HEK293 (cell line): ENCODE measurements around the gene CPNE5.

ENCODE experiments used
- CTCF ChIA-PET: fragments of 350-600 bp; formaldehyde crosslinking; extraction: SDS; loops from one replicate; lab custom pipeline; 2021; ENCODE audit warnings: antibody characterized with exemption; lab: Yijun Ruan, JAX
- POLR2A ChIA-PET: fragments of 300-600 bp; formaldehyde crosslinking; extraction: SDS; loops from one replicate; lab custom pipeline; 2020; ENCODE audit warnings: antibody characterized with exemption, inconsistent platforms; lab: Yijun Ruan, JAX
- H3K27ac ChIP-seq: fragments of 200-500 bp; sonication (Bioruptor generic); 2 replicates; pipeline ENCODE4 v1.5.1; 2014; ENCODE audit warnings: low read depth, low read length, control low read depth, inconsistent platforms; ENCODE audit errors: extremely low read depth
- H3K36me3 ChIP-seq, 2 experiments: fragments of 200-500 bp in 1 of 2; sonication (Bioruptor generic) in 1 of 2; 1 replicate in 1 of 2; 2 replicates in 1 of 2; pipeline ENCODE4 v1.5.1; 2014 to 2017; ENCODE audit warnings: inconsistent platforms in 2 of 2, low read length in 2 of 2; ENCODE audit not compliant: control insufficient read depth in 2 of 2, insufficient read depth in 1 of 2
- H3K4me1 ChIP-seq: fragments of 200-500 bp; sonication (Bioruptor generic); 2 replicates; pipeline ENCODE4 v1.5.1; 2014; ENCODE audit warnings: mild to moderate bottlenecking, low read length, inconsistent platforms; ENCODE audit not compliant: control insufficient read depth, insufficient read depth
- H3K4me3 ChIP-seq: 2 replicates; pipeline ENCODE4 v1.5.1; 2011; ENCODE audit warnings: low read depth, mild to moderate bottlenecking, control low read depth, low read length, moderate library complexity
- H3K9me3 ChIP-seq: fragments of 200-500 bp; sonication (Bioruptor generic); 2 replicates; pipeline ENCODE4 v1.5.1; 2014; ENCODE audit warnings: low read depth, low read length, inconsistent platforms; ENCODE audit not compliant: control insufficient read depth, insufficient read depth
- GLI4 ChIP-seq: fragments of 450-650 bp; formaldehyde crosslinking; IDR thresholded peaks from 2 replicates; pipeline ENCODE4 v1.5.1; 2016; ENCODE audit warnings: missing biosample characterization, missing genetic modification characterization
- KLF8 ChIP-seq: fragments of 450-650 bp; formaldehyde crosslinking; IDR thresholded peaks from 2 replicates; pipeline ENCODE4 v1.5.1; 2016; ENCODE audit warnings: missing biosample characterization, missing genetic modification characterization
- TCF7L2 ChIP-seq: IDR thresholded peaks from 2 replicates; pipeline ENCODE4 v1.6.1; 2011; ENCODE audit warnings: low read depth, mild to moderate bottlenecking, inconsistent platforms, low read length, moderate library complexity, borderline replicate concordance
- TRIM28 ChIP-seq: IDR thresholded peaks from 2 replicates; pipeline ENCODE4 v1.6.1; 2011; ENCODE audit warnings: low read length, control low read depth, borderline replicate concordance
- WT1 ChIP-seq: fragments of 450-650 bp; formaldehyde crosslinking; IDR thresholded peaks from 2 replicates; pipeline ENCODE4 v1.5.1; 2016; ENCODE audit warnings: missing biosample characterization, missing genetic modification characterization
- ZBTB48 ChIP-seq: fragments of 450-650 bp; formaldehyde crosslinking; IDR thresholded peaks from 2 replicates; pipeline ENCODE4 v1.5.1; 2016; ENCODE audit warnings: missing biosample characterization, missing genetic modification characterization
- ZFP37 ChIP-seq: fragments of 450-650 bp; formaldehyde crosslinking; IDR thresholded peaks from 2 replicates; pipeline ENCODE4 v1.5.1; 2016; ENCODE audit warnings: missing biosample characterization, missing genetic modification characterization
- ZFP41 ChIP-seq: fragments of 450-650 bp; formaldehyde crosslinking; IDR thresholded peaks from 2 replicates; pipeline ENCODE4 v1.5.1; 2016; ENCODE audit warnings: missing biosample characterization, missing genetic modification characterization, borderline replicate concordance
- ZNF155 ChIP-seq: fragments of 450-650 bp; formaldehyde crosslinking; IDR thresholded peaks from 2 replicates; pipeline ENCODE4 v1.5.1; 2016; ENCODE audit warnings: missing biosample characterization, missing genetic modification characterization
- ZNF184 ChIP-seq: fragments of 450-650 bp; IDR thresholded peaks from 2 replicates; pipeline ENCODE4 v1.5.1; 2018; ENCODE audit warnings: missing biosample characterization, mild to moderate bottlenecking, missing genetic modification characterization
- ZNF2 ChIP-seq: fragments of 450-650 bp; formaldehyde crosslinking; IDR thresholded peaks from 2 replicates; pipeline ENCODE4 v1.5.1; 2016; ENCODE audit warnings: missing biosample characterization, missing genetic modification characterization
- ZNF202 ChIP-seq: fragments of 450-650 bp; formaldehyde crosslinking; IDR thresholded peaks from 2 replicates; pipeline ENCODE4 v1.5.1; 2016; ENCODE audit warnings: missing biosample characterization, missing genetic modification characterization, borderline replicate concordance
- ZNF23 ChIP-seq: fragments of 450-650 bp; formaldehyde crosslinking; IDR thresholded peaks from 2 replicates; pipeline ENCODE4 v1.5.1; 2016; ENCODE audit warnings: missing biosample characterization, missing genetic modification characterization, borderline replicate concordance
- ZNF324 ChIP-seq: fragments of 450-650 bp; formaldehyde crosslinking; IDR thresholded peaks from 2 replicates; pipeline ENCODE4 v1.5.1; 2016; ENCODE audit warnings: missing biosample characterization, missing genetic modification characterization
- ZNF433 ChIP-seq: fragments of 450-650 bp; formaldehyde crosslinking; IDR thresholded peaks from 2 replicates; pipeline ENCODE4 v1.5.1; 2016; ENCODE audit warnings: missing biosample characterization, missing genetic modification characterization, low read depth
- ZNF629 ChIP-seq: fragments of 450-650 bp; formaldehyde crosslinking; IDR thresholded peaks from 2 replicates; pipeline ENCODE4 v1.5.1; 2017; ENCODE audit warnings: missing biosample characterization, missing genetic modification characterization
- ZNF670 ChIP-seq: fragments of 450-650 bp; formaldehyde crosslinking; IDR thresholded peaks from 2 replicates; pipeline ENCODE4 v1.5.1; 2016; ENCODE audit warnings: missing biosample characterization, missing genetic modification characterization, low read depth
- ZNF785 ChIP-seq: fragments of 450-650 bp; formaldehyde crosslinking; IDR thresholded peaks from 2 replicates; pipeline ENCODE4 v1.5.1; 2016; ENCODE audit warnings: missing biosample characterization, missing genetic modification characterization
- ZNF830 ChIP-seq: fragments of 450-650 bp; IDR thresholded peaks from 2 replicates; pipeline ENCODE4 v1.5.0; 2018; ENCODE audit warnings: missing biosample characterization, missing genetic modification characterization, low read depth, mild to moderate bottlenecking, moderate library complexity
- ZNF837 ChIP-seq: fragments of 450-650 bp; formaldehyde crosslinking; IDR thresholded peaks from 2 replicates; pipeline ENCODE4 v1.5.1; 2016; ENCODE audit warnings: missing biosample characterization, missing genetic modification characterization
- TF ChIP-seq, protein P1 (sequence below): fragments of 450-650 bp; formaldehyde crosslinking; IDR thresholded peaks from 2 replicates; pipeline ENCODE4 v1.5.1; 2017; ENCODE audit warnings: missing biosample characterization, missing genetic modification characterization
- TF ChIP-seq, protein P2 (sequence below): fragments of 450-650 bp; formaldehyde crosslinking; optimal IDR thresholded peaks from 2 replicates; pipeline ENCODE3; 2016; ENCODE audit warnings: missing biosample characterization, mild to moderate bottlenecking, missing genetic modification characterization
- TF ChIP-seq, protein P3 (sequence below): fragments of 450-650 bp; formaldehyde crosslinking; IDR thresholded peaks from 2 replicates; pipeline ENCODE4 v1.5.1; 2017; ENCODE audit warnings: missing biosample characterization, missing genetic modification characterization
- TF ChIP-seq, protein P4 (sequence below): fragments of 450-650 bp; formaldehyde crosslinking; IDR thresholded peaks from 2 replicates; pipeline ENCODE4 v1.5.1; 2016; ENCODE audit warnings: missing biosample characterization, missing genetic modification characterization

The CPNE5 gene

DNA sequence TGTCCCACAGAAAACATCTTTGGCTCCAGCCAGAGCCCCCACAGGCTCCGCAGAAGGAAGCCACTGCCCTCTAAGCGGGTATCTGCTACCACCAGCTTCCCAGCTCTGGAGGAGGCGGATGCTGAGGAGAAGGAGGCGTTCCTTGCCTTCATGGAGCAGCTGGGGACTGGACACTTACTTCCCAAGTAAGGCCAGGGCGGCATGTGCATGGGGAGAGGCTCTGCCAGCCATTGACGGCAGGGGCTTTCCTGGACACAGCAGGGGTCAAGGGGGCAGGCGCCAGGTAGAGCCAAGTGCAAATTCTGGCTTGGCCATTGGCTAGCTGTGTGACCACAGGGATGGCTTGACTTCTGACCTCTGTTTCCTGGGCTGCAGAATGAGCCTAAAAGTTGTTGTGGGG, 123.8 kb downstream of the CPNE5 start (continued):
- TF ChIP-seq, protein P1, sequence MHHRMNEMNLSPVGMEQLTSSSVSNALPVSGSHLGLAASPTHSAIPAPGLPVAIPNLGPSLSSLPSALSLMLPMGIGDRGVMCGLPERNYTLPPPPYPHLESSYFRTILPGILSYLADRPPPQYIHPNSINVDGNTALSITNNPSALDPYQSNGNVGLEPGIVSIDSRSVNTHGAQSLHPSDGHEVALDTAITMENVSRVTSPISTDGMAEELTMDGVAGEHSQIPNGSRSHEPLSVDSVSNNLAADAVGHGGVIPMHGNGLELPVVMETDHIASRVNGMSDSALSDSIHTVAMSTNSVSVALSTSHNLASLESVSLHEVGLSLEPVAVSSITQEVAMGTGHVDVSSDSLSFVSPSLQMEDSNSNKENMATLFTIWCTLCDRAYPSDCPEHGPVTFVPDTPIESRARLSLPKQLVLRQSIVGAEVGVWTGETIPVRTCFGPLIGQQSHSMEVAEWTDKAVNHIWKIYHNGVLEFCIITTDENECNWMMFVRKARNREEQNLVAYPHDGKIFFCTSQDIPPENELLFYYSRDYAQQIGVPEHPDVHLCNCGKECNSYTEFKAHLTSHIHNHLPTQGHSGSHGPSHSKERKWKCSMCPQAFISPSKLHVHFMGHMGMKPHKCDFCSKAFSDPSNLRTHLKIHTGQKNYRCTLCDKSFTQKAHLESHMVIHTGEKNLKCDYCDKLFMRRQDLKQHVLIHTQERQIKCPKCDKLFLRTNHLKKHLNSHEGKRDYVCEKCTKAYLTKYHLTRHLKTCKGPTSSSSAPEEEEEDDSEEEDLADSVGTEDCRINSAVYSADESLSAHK (tag by site-specific recombination) = no peak
- TF ChIP-seq ZNF837 (tag by site-specific recombination) (no peak), ZNF785 (tag by site-specific recombination) (no peak)

DNA sequence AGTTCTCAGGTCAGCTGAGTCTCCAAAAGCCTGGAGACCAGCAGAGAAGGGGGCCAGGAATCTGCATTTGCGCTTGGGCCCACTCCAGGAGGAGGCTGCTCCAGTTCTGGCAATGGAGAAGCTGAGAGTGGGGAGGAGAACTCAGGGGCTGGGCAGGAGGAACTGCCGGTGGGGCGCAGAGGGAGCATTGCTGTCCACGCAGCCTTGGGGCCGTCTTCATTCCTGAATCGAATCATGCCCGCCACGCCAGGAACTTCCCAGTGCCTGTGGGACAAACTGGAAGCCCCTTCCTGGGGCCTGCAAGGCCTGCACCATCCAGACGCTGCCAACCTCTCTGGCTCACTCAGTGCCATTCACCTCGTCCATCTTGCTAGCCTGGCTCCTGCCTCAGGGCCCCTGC, 124.7 kb downstream of the CPNE5 start:
- POLR2A ChIA-PET = no interaction called here

DNA sequence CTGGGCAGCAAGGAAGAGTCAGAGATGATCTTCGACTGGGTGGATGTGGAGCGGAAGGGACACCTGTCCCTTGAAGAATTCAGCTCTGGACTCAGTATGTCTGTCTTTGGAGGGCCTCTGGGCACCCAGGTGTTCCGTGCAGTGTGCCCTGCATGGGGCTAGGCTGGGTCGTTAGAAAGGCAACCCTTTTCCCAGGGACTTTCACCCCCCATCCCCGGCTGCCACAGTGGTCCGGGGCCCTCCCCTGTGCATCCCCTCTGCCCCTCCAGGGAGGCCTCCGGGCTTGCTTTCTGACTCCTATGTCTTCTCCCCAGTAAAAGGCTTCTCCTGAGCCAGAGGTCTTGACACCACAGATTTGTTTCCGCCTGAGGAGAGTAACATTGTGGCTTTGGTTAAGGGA, 125.4 kb downstream of the CPNE5 start:
- Histone ChIP-seq H3K4me3 (no peak overlapping the region), H3K36me3 (no peaks in the 10 kb centered on the region), H3K4me1 (no peaks in the 10 kb centered on the region), H3K27ac (no peak overlapping the region), H3K9me3 (no peaks in the 10 kb centered on the region)
- CTCF ChIA-PET = interaction anchor here (1.1 kb wide), 1 partner anchor 70 kb away, joined by 3 read pairs; no protein-coding TSS in a partner anchor
- POLR2A ChIA-PET = interaction anchor here (0.6 kb wide), 1 partner anchor 187 kb away, joined by 3 read pairs; no protein-coding TSS in a partner anchor
- TF ChIP-seq WT1 (tag by site-specific recombination) (no peak), TCF7L2 (no peak), KLF8 (tag by site-specific recombination) (no peak)
- TF ChIP-seq, protein P2, sequence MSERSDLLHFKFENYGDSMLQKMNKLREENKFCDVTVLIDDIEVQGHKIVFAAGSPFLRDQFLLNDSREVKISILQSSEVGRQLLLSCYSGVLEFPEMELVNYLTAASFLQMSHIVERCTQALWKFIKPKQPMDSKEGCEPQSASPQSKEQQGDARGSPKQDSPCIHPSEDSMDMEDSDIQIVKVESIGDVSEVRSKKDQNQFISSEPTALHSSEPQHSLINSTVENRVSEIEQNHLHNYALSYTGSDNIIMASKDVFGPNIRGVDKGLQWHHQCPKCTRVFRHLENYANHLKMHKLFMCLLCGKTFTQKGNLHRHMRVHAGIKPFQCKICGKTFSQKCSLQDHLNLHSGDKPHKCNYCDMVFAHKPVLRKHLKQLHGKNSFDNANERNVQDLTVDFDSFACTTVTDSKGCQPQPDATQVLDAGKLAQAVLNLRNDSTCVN (tag by site-specific recombination) = no peak

More for the DNA sequence above, 124.7 kb downstream of the CPNE5 start:
- no peaks in the 10 kb centered on the region for H3K36me3 ChIP-seq
- H3K9me3 ChIP-seq = no peaks in the 10 kb centered on the region
- no peak overlapping the region for H3K4me3 ChIP-seq
- CTCF ChIA-PET = interaction anchor here (0.5 kb wide), 1 partner anchor 44 kb away, joined by 4 read pairs; no protein-coding TSS in a partner anchor
- TF ChIP-seq ZBTB48 (tag by site-specific recombination) (no peak), ZNF670 (tag by site-specific recombination) (no peak), ZFP37 (tag by site-specific recombination) (no peak), ZNF184 (tag by site-specific recombination) (no peak), ZNF433 (tag by site-specific recombination) (no peak), TRIM28 (no peak), TCF7L2 (no peak), ZFP41 (tag by site-specific recombination) (no peak), ZNF629 (no peak), ZNF2 (no peak), ZNF324 (no peak), ZNF830 (tag by site-specific recombination) (no peak), ZNF155 (tag by site-specific recombination) (no peak), ZNF202 (tag by site-specific recombination) (no peak), GLI4 (tag by site-specific recombination) (no peak), ZNF23 (no peak)
- TF ChIP-seq, protein P3, sequence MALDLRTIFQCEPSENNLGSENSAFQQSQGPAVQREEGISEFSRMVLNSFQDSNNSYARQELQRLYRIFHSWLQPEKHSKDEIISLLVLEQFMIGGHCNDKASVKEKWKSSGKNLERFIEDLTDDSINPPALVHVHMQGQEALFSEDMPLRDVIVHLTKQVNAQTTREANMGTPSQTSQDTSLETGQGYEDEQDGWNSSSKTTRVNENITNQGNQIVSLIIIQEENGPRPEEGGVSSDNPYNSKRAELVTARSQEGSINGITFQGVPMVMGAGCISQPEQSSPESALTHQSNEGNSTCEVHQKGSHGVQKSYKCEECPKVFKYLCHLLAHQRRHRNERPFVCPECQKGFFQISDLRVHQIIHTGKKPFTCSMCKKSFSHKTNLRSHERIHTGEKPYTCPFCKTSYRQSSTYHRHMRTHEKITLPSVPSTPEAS = no peak
- TF ChIP-seq, protein P4, sequence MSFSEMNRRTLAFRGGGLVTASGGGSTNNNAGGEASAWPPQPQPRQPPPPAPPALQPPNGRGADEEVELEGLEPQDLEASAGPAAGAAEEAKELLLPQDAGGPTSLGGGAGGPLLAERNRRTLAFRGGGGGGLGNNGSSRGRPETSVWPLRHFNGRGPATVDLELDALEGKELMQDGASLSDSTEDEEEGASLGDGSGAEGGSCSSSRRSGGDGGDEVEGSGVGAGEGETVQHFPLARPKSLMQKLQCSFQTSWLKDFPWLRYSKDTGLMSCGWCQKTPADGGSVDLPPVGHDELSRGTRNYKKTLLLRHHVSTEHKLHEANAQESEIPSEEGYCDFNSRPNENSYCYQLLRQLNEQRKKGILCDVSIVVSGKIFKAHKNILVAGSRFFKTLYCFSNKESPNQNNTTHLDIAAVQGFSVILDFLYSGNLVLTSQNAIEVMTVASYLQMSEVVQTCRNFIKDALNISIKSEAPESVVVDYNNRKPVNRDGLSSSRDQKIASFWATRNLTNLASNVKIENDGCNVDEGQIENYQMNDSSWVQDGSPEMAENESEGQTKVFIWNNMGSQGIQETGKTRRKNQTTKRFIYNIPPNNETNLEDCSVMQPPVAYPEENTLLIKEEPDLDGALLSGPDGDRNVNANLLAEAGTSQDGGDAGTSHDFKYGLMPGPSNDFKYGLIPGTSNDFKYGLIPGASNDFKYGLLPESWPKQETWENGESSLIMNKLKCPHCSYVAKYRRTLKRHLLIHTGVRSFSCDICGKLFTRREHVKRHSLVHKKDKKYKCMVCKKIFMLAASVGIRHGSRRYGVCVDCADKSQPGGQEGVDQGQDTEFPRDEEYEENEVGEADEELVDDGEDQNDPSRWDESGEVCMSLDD (tag by site-specific recombination) = no peak
- H3K27ac ChIP-seq = no peak overlapping the region
- no peaks in the 10 kb centered on the region for H3K4me1 ChIP-seq
